Stimulated activated CD4-positive, alpha-beta T cell treated with anti-CD3 and anti-CD28 coated beads, TNF-alpha, amount 100 ng/mL, for 1 hour (primary cell): ENCODE data around the gene CNTN5.

Source experiments
- DNase-seq, 3 donors: peaks; one replicate each; pipeline ENCODE4 v3.0.0-alpha.2; 2020; ENCODE audit warnings: low read depth in 3 of 3, low spot score in 1 of 3

The CNTN5 gene

DNA sequence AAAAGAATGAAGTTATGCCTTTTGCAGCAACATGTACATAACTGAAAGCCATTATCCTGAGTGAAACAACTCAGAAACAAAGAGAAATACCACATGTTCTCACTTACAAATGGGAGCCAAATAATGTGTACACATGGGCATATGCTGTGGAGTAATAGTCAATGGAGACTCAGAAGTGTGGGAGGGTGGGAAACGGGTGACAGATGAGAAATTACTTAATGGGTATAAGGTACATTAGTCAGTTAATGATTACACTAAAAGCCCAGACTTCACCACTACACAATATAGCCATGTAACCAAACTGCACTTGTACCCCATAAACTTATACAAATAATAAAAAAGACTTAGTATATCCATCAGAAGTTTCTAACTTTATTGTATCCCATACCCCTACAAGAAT lies 992.3 kb downstream of the CNTN5 start:
- no peak for DNase-seq

DNA sequence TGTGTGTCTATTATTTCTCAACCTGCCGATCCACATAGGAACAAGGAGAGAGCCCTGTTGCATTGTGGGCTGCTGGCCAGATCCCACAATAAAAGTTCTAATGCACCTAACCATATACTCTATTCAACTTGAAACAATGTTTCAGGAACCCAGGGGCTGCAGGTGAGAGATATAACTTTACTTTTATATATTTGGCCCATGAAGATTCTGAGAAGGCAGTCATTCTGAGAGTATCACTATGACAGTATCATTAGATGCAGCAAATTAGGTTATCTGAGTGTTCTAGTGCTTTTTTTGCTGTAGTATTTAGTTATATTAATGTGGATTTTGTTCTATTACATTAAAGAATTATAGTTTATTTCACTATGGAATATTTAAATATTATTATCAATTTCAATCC lies 1011.2 kb downstream of the CNTN5 start:
- DNase-seq, result no peak

- DNase-seq, result no peak
Measured at GRCh38 chr11:100061006-100061405, 1040.3 kb downstream of the CNTN5 start.

DNA sequence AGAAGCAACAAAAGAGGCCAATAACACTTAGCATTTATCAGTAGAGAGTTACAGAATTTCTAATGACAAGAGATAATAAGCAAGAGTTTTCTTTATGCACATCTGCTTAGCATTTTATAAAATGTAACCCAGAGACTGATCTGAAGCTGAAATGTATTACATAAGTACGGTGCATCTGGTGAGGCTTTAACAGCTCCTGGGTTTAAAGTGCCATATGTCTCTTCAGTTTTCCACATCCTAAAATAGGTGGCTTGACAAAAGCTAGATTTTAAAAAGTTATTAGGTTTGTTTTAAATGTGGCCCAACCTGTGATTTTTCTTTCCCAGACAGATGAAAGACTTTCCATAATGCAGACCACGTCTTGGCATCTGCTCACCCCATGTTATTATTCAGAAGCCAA lies 1045.7 kb downstream of the CNTN5 start:
- no peak for DNase-seq

DNA sequence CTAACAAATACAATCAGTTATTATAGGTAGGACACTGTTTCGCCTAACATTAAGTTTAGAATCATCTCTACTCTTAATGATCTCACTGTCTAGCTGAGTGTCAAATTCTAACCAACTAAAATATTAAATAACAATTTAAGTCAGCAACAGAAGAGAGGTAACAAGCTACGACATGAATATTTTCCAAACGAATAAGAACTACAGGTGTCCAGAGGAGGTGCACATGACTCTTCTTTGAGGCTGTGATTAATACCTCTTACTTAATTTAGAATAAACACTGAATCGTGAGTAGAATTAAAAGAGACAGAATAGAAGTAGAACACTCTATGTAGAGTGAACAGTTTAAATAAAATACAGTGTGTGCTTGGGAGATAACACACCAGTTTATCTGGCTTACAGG lies 1047.4 kb downstream of the CNTN5 start:
- no peak for DNase-seq

- DNase-seq, result no peak
Measured at GRCh38 chr11:100072131-100072530, 1051.4 kb downstream of the CNTN5 start.

DNA sequence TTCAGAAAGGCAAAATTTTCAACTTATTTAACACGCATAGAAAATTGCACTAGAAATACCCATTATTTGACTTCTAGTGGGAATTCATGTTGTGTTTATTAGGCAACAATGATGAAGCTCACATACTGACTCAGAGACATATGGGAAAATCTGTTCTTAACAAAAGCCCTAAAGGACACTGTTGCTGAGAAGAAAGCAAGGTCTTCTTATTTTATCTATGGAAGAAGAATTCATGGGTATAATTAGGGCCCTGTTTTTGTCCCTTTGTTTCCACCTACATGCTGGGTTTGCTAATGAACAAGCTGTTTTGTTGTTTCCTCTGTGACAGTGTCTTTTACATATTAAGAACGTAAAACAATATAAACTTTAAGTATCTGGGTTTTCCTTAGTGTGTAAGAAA lies 1059.6 kb downstream of the CNTN5 start:
- no peak for DNase-seq

- DNase-seq, result no peak
Measured at GRCh38 chr11:100080821-100081220, 1060.1 kb downstream of the CNTN5 start.

DNA sequence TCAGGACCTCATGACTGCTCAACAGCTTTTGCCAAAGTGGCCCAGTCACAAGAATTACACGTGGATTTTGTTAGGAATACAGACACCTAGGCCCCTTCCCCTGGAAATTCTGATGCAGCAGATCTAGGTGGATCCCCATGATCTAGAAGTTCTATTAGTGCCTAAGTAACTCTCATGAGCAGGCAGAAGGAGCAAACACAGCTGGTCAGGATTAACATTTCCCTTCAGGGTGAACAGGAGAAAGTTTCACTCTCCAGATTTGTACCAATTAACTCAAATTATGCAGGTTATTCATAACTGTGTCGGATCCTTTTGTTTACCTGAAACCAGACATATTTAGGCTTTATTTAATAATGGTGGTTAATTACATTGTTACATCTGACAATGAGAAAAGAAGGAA lies 1072.9 kb downstream of the CNTN5 start:
- DNase-seq, result no peak

- no peak for DNase-seq
Measured at GRCh38 chr11:100094121-100094865, 1073.5 kb downstream of the CNTN5 start.

- no peak for DNase-seq
Measured at GRCh38 chr11:100095809-100096208, 1075.1 kb downstream of the CNTN5 start.

DNA sequence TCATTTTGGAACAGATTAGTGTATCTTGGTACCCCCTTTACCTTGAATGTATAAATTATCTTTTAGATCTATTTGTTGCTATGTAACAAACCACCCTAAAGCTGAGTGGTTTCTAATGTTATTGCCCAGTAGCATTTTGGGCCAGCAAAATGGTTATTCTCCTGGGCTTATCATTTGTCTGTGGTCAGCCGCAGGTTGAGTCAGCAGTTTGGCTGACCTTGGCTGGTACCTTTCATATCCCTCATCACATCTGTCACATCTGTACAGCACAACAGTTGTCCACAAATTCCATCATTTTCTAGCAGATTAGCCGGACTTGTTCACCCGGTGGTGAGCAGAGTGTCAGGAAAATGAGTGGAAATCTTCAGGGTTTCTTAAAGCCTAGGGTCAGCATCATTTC lies 1077.8 kb downstream of the CNTN5 start:
- DNase-seq, result no peak

DNA sequence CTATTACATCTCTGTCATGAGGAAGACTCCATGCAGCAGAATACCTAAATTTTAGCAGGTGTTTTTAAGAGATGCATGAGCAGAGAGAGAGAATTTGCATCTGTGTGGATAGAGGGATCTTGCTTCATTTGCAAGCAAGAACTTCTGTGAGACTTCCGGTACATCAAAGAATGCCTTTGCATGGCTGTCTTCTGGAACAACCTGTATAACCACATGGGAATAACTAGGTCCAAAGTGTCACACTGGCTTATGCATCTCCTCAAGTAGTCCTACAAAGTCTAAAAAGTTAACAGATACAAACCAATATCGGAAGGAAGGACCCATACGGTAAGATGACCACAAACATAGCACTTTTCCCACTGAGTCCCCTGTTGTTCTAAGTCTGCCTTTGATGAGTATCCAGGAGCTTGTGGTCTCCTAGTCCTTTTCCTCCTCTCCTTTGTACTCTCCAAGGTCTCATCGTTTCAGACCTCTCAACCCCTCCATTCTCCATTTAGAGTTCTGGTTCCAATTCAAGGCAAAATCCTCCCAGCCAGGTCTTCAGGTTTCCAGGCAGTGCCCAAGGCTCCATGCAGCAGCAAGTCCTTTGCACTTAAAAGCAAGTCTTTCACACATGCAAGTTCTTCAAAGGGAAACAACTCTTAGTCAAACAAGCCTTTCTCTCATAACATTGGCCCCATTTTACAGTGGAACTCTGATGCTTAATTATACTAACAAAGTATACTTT lies 1084.7 kb downstream of the CNTN5 start:
- no peak for DNase-seq

DNA sequence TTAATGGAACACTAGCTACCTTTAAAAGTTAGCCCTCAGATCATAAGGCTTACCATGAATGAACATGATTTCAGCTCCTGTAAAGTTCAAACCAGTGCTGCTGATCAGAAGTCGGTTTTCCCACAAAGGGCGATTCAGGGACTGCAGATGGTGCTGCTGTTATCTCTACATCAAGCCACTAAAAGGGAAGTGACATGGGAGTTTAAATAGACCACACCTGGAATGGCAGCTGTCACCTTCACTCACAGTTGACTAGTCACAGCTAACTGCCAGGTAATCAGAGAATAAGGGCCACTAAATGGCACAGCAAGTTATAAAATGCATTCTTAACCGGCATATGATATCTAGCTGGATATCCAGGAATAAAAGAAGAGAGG lies 1085.2 kb downstream of the CNTN5 start:
- DNase-seq, result no peak

DNA sequence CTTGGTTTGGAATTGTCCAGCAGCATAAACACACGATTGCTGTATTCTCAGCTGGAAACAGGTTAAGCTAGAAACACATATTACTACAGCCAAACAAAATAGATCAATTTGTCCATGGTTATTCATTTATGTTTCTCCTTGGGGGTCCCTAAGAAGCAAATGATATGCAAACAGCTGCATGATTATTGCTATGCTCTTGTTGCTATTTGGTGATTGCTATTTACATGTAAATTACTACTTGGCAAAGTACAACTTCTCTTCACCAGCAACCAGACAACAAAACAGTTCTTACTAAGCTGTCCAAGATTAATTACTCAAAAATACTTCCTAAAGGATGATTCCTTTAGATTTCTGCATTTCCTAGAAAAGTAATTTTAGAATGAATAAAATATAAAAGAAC lies 1098.4 kb downstream of the CNTN5 start:
- DNase-seq, result no peak

DNA sequence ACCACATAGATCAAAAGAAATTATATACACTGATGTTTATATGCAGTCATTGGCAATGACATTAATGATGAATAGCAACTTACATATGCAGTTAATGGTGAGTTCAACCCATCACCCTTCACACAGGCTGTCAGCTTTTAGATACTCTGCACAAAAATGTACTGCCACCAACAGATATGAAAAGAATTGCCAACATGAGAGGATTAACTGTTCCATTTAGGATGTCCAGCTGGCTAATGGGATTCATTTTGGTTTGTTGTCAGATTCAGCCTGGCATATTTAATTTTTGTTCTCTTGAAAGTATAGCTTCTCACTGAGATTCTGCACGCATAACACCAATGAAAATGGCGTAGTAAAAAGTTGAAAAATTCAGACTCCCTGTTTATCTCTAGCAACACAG lies 1112.4 kb downstream of the CNTN5 start:
- DNase-seq, result no peak

DNA sequence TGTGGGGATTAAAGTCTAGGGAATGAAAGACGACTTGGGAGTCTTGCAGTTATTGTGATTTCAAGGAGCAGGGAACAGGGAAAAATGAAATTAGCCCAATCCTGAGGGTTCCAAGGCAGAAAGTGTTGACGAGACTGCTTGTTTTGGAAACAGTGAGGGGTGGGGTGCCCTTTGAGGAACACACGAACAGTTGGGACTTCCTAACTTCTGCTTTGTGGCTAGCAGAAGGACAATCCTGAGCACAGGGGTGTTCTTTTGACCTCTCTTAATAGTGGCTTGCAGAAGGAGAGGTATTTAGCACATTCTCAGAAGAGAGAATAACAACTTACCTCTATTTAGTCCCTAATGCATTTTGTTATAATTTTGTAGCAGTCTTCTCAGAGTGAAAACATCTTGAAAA lies 1120.5 kb downstream of the CNTN5 start:
- no peak for DNase-seq

DNA sequence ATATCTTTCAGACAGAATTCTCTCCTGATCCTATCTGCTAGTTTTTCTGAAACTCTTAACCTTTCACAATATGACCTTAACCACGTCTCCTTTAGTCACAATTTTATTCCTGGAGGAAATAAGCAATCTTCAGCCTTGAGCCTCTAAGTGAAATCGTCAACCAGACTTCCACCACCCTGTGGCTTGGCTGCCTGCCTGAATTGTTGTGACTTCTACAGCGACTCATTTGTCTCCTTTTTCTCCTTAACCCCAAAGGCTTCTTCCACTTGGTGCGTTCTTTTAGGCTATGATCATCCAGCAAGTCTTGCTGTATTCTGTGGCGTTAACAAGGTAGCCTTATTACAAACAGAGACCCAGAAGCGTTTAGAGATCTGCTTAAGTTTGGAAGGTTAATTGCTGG lies 1131.2 kb downstream of the CNTN5 start:
- no peak for DNase-seq

DNA sequence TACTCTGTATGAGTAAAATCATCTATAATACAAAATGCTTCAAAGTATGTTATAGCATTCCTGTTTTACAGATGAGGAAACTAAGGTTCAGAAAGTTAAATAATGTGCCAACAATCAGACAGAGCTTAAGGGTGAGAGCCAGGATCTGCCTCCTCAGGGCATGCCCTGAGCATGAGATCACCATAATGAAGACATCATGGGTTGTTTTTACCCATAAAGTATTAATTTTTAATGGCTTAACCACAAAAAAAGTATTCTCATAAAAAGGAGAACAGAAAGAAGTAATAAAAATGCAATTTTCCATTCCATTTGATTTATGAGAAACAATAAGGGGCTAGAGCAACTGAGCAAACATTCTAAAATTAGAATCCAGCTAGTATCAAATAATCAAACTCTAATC lies 1132.0 kb downstream of the CNTN5 start:
- no peak for DNase-seq

- no peak for DNase-seq
Measured at GRCh38 chr11:100163471-100163870, 1142.7 kb downstream of the CNTN5 start.

- DNase-seq, result no peak
Measured at GRCh38 chr11:100174881-100175280, 1154.1 kb downstream of the CNTN5 start.

DNA sequence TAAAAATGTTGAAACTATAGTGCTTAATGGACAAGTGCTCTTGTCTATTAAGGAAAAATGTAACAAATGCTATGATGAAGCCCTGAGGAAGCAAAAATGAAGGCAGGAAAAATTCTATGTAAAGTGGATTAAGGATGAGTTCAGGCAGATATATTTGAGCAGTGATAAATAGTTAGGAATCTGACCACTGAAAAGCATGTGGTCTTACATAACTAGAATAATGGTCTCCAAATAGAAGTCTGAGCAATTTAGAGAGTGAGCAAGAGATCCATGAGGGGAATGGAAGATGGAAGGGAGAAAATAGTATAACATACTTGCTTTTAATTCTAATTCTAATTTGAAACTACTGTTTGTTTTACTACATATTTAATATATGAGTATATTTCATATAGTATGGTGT lies 1155.7 kb downstream of the CNTN5 start:
- no peak for DNase-seq

DNA sequence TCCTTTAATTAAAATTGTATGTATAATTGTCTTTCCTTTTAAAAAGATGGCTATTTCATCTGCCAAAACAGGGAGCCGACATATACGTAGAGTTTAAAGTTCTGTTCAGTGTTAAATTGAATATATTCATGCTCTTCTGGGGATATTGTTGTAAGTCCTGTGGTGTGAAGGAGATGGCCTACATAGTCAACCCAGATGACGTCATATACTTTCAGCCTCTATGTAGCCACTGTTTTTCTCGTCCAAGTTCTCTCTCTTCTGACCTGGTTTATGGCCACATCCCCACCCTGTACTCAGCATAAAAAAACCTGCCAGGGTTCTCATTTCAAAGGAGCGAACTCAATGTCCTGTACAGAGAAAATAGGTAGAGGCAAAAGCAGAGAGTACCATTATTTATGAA lies 1156.9 kb downstream of the CNTN5 start:
- DNase-seq, result no peak
